Endometrium (tissue), 2 donors: Measurements from ENCODE around the gene PPM1G.
"Not testable (repeated sequence)": the region's sequence is repeated elsewhere in the genome, so short reads cannot be mapped to it uniquely, and the experiment has no call there.

Experiments used
- FAIRE-seq: peaks from 2 replicates; lab custom pipeline; 2012; peaks lifted over from hg19 to GRCh38; lab: Jason Lieb, UNC
- donor health status: control.
- donor health status: control.

PPM1G gene

GRCh38 chr2:27409321-27410073 is at the start of gene PPM1G:
Gene PPM1G, minus strand, starts transcription at chr2:27409591. Its CDS starts 169 bp downstream, at chr2:27409422.
- FAIRE-seq, result no peak

- no peak for FAIRE-seq
Observed at GRCh38 chr2:27453968-27454367, 44.6 kb upstream of the PPM1G start.

- no peak for FAIRE-seq
Observed at GRCh38 chr2:27451095-27451494, 41.7 kb upstream of the PPM1G start.

- FAIRE-seq, result no peak
Observed at GRCh38 chr2:27448381-27448780, 39.0 kb upstream of the PPM1G start.

- no peak for FAIRE-seq
Observed at GRCh38 chr2:27446057-27446456, 36.7 kb upstream of the PPM1G start.

GRCh38 chr2:27445615-27446014 is 36.2 kb upstream of the PPM1G start:
- no peak for FAIRE-seq

GRCh38 chr2:27445155-27445554 is 35.8 kb upstream of the PPM1G start:
- no peak for FAIRE-seq

- FAIRE-seq, result no peak
Observed at GRCh38 chr2:27442920-27443282, 33.5 kb upstream of the PPM1G start.

- no peak for FAIRE-seq
Observed at GRCh38 chr2:27441958-27442919, 32.8 kb upstream of the PPM1G start, which contains the start of gene KRTCAP3. Gene KRTCAP3, plus strand, starts transcription at chr2:27442381. Its CDS starts 32 bp downstream, at chr2:27442413.

- no peak for FAIRE-seq
Observed at GRCh38 chr2:27441226-27441926, 32.0 kb upstream of the PPM1G start.

GRCh38 chr2:27435628-27436027 is 26.2 kb upstream of the PPM1G start:
- no peak for FAIRE-seq

GRCh38 chr2:27431395-27431794 is 22.0 kb upstream of the PPM1G start:
- no peak for FAIRE-seq

- no peak for FAIRE-seq
Observed at GRCh38 chr2:27428978-27429541, 19.7 kb upstream of the PPM1G start.

GRCh38 chr2:27428213-27428977 is 19.0 kb upstream of the PPM1G start, which contains the start of gene NRBP1:
Gene NRBP1, plus strand, starts transcription at chr2:27428631. Its CDS starts 4,643 bp downstream, at chr2:27433274.
- no peak for FAIRE-seq

GRCh38 chr2:27427863-27428212 is 18.4 kb upstream of the PPM1G start:
- no peak for FAIRE-seq

- not testable (repeated sequence) for FAIRE-seq
Observed at GRCh38 chr2:27425039-27425438, 15.6 kb upstream of the PPM1G start.

- FAIRE-seq, result no peak
Observed at GRCh38 chr2:27422958-27423357, 13.6 kb upstream of the PPM1G start.

- FAIRE-seq, result no peak
Observed at GRCh38 chr2:27421660-27422250, 12.4 kb upstream of the PPM1G start.

- FAIRE-seq, result no peak
Observed at GRCh38 chr2:27420996-27421395, 11.6 kb upstream of the PPM1G start.

- FAIRE-seq, result no peak
Observed at GRCh38 chr2:27416151-27416550, 6.8 kb upstream of the PPM1G start.
